AG04450 (cell line): ENCODE measurements around the gene FADS1. TPM values are rescaled to one million over a fixed set of nuclear protein-coding genes. Genes with fewer than 3 reads are reported as not detected.

Source experiments
- CTCF ChIA-PET: fragments of 300-600, 350-600 bp; formaldehyde crosslinking; extraction: SDS; loops from one replicate; lab custom pipeline; 2022; ENCODE audit warnings: antibody characterized with exemption, inconsistent platforms; lab: Charles Lee
- POLR2A ChIA-PET: fragments of 350-600 bp; formaldehyde crosslinking; extraction: SDS; loops from one replicate; lab custom pipeline; 2021; ENCODE audit warnings: antibody characterized with exemption, inconsistent platforms; lab: Yijun Ruan, JAX
- DNase-seq: peaks from one replicate; pipeline ENCODE4 v3.0.0-alpha.2; 2011; ENCODE audit warnings: low read depth, low spot score
- H3K27ac ChIP-seq: one replicate; pipeline ENCODE4 v1.5.1; 2012; ENCODE audit warnings: low read depth, low read length, control low read depth
- H3K27me3 ChIP-seq: one replicate; pipeline ENCODE4 v1.6.0; 2012; ENCODE audit warnings: low read length; ENCODE audit not compliant: control insufficient read depth, insufficient read depth
- H3K4me3 ChIP-seq: 2 replicates; pipeline ENCODE4 v1.5.1; 2011; ENCODE audit warnings: mild to moderate bottlenecking, low read depth, low read length, control low read depth
- H3K9me3 ChIP-seq: 2 replicates; pipeline ENCODE4 v1.5.1; 2012; ENCODE audit warnings: low read length; ENCODE audit not compliant: control insufficient read depth, insufficient read depth
- polyA minus RNA-seq: library from RNA; depleted of rRNA, polyadenylated mRNA; stranded (reverse); fragments of >200 nt; gene quantifications from 2 replicates; pipeline ENCODE4 v1.2.3, GENCODE V29; 2011; rRNA and poly(A)+ RNA removed
- polyA plus RNA-seq: library from polyadenylated mRNA; depleted of rRNA; stranded (reverse); fragments of >200 nt; gene quantifications from 2 replicates; pipeline ENCODE4 v1.2.3, GENCODE V29; 2011; rRNA removed
- TF ChIP-seq, protein P1 (sequence below): IDR thresholded peaks from 2 replicates; pipeline ENCODE4 v1.5.1; 2011; ENCODE audit warnings: low read depth, low read length, control low read depth, inconsistent platforms

Gene FADS1
- 50.4 and 52.4 TPM in 2 replicates for polyA plus RNA-seq
- polyA minus RNA-seq, result 70.4 and 97.0 TPM in 2 replicates

DNA sequence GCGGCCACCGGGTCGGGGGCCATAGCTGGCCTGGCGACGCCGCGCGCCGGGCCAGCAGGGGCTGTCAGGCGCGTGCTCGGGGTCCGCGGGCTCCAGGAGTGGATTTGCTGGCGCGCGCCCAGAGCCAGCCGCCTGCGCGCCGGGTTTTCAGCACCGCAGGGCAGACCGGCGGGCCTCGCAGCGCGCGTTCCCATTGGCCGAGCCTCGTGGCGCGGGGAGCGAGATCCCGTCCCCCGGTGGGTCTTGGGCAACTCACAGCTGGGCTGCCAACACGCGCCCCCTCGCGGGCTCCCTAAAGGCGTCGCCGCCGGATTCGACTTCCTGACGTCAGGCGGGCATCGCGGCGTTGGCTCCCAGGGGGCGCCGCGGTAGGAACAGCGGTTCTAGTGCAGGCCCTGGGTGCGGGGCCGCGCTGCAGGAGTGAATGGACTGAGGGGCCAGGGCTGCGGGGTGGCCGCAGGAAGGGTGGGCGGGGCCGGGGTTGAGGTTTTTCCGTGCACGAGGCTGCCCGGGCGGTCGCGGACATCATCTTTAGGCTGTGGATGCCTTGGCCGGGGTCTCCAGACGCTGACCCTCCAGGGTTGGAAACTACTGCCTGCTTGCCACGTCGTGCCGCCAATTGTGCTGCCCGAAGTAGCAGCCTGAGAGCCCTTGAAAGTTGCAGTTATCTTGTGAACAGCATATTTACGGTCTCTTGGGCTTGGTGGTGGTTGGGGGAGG, at the start of gene FADS1:
FADS1 (minus strand) TSS at position 268 of the 720 bp plus-strand sequence; CDS start at position 194, 74 bp downstream.
- TF ChIP-seq, protein P1, sequence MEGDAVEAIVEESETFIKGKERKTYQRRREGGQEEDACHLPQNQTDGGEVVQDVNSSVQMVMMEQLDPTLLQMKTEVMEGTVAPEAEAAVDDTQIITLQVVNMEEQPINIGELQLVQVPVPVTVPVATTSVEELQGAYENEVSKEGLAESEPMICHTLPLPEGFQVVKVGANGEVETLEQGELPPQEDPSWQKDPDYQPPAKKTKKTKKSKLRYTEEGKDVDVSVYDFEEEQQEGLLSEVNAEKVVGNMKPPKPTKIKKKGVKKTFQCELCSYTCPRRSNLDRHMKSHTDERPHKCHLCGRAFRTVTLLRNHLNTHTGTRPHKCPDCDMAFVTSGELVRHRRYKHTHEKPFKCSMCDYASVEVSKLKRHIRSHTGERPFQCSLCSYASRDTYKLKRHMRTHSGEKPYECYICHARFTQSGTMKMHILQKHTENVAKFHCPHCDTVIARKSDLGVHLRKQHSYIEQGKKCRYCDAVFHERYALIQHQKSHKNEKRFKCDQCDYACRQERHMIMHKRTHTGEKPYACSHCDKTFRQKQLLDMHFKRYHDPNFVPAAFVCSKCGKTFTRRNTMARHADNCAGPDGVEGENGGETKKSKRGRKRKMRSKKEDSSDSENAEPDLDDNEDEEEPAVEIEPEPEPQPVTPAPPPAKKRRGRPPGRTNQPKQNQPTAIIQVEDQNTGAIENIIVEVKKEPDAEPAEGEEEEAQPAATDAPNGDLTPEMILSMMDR, result peak; percentile 57
- Histone ChIP-seq H3K27ac (peak within 1 kb of the TSS; percentile 86), H3K4me3 (peak within 1 kb of the TSS; percentile 89), H3K9me3 (peaks cover 2% of the 10 kb centered on the region; the same call in 1 of the 2 replicates), H3K27me3 (no peaks in the 10 kb centered on the region)
- POLR2A ChIA-PET, result interaction anchor here (0.8 to 2.6 kb wide), 2 partner anchors 12 to 20 kb away, joined by 4 to 29 read pairs; partner anchors contain the start of gene FADS2
- peak; percentile 89 for DNase-seq
- CTCF ChIA-PET, result interaction anchor here (0.6 to 6.3 kb wide), 2 partner anchors 20 to 347 kb away, joined by 11 to 68 read pairs; no protein-coding TSS in a partner anchor

DNA sequence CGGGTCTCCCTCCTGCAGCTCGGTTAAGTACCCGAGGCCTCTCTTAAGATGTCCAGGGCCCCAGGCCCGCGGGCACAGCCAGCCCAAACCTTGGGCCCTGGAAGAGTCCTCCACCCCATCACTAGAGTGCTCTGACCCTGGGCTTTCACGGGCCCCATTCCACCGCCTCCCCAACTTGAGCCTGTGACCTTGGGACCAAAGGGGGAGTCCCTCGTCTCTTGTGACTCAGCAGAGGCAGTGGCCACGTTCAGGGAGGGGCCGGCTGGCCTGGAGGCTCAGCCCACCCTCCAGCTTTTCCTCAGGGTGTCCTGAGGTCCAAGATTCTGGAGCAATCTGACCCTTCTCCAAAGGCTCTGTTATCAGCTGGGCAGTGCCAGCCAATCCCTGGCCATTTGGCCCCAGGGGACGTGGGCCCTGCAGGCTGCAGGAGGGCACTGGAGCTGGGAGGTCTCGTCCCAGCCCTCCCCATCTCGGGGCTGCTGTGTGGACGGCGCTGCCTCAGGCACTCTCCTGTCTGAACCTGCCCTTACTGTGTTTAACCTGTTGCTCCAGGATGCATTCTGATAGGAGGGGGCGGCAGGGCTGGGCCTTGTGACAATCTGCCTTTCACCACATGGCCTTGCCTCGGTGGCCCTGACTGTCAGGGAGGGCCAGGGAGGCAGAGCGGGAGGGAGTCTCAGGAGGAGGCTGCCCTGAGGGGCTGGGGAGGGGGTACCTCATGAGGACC, 49.6 kb upstream of the FADS1 start:
- CTCF ChIA-PET, result interaction anchor here (1.2 to 7.2 kb wide), 4 partner anchors 32 to 242 kb away, joined by 6 to 46 read pairs (median 8); no protein-coding TSS in a partner anchor

DNA sequence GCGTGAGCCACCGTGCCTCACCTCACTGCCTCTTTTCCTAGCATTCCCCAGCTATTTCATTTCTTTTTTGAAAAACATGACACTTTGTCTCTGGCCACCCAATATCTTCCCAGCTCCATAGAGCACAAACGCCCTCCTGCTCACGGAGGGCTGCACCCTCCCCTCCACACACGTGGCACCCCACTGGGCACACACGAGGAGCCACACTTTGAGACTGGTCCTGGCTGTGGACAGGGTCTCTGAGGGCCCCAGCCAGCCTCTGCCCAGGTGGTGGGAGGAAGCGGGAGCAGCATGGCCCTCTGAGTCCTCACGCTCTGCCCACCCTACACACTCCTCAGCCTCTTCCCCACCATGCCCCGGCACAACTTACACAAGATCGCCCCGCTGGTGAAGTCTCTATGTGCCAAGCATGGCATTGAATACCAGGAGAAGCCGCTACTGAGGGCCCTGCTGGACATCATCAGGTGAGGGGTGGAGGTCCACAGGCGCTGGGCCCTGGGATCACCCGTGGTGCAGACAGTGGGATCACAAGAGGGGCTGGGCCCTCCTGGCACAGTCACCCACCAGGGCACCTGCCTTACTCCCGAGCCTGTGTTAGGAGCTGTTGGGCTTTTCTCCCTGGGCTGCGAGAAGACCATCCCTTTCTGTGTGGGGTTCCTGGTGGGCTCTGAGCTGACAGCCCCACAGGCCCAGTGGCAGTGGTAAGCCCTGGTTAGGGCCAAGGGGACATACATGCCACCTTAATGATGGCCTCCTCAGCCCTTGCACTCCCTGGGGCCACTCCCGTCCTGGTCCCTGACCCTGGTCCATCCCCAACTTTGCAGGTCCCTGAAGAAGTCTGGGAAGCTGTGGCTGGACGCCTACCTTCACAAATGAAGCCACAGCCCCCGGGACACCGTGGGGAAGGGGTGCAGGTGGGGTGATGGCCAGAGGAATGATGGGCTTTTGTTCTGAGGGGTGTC, 48.3 kb upstream of the FADS1 start:
- H3K27ac ChIP-seq, result no peak overlapping the region
- TF ChIP-seq, protein P1, result no peak
- CTCF ChIA-PET, result interaction anchor here (1.1 to 1.9 kb wide), 2 partner anchors 34 to 68 kb away, joined by 4 to 8 read pairs; no protein-coding TSS in a partner anchor
- no peaks in the 10 kb centered on the region for H3K9me3 ChIP-seq
- peaks cover 2% of the 10 kb centered on the region for H3K27me3 ChIP-seq
- no peak for DNase-seq
- no peak overlapping the region for H3K4me3 ChIP-seq
- POLR2A ChIA-PET, result interaction anchor here (0.9 kb wide), 1 partner anchor 50 kb away, joined by 4 read pairs; no protein-coding TSS in a partner anchor

More for the DNA sequence above, 49.6 kb upstream of the FADS1 start:
- Histone ChIP-seq H3K9me3 (no peaks in the 10 kb centered on the region), H3K4me3 (no peak overlapping the region), H3K27ac (no peak overlapping the region), H3K27me3 (peaks cover 2% of the 10 kb centered on the region)
- POLR2A ChIA-PET, result no interaction called here
- TF ChIP-seq, protein P1, result no peak
- no peak for DNase-seq

GRCh38 chr11:61863548-61864081, 46.8 kb upstream of the FADS1 start:
- no peaks in the 10 kb centered on the region for H3K27me3 ChIP-seq
- H3K9me3 ChIP-seq, result no peaks in the 10 kb centered on the region
- ChIA-PET POLR2A (interaction anchor here (0.7 kb wide), 2 partner anchors 21 to 208 kb away, joined by 3 read pairs; no protein-coding TSS in a partner anchor), CTCF (interaction anchor here (0.5 to 0.8 kb wide), 2 partner anchors 18 to 219 kb away, joined by 3 read pairs; no protein-coding TSS in a partner anchor)
- DNase-seq, result no peak
- H3K27ac ChIP-seq, result no peak overlapping the region
- TF ChIP-seq, protein P1, result no peak
- no peak overlapping the region for H3K4me3 ChIP-seq
